GM21360 (cell line): ENCODE results near the gene ZBTB39.
"Not testable (repeated sequence)": the region's sequence is repeated elsewhere in the genome, so short reads cannot be mapped to it uniquely, and the experiment has no call there.

ENCODE experiments used
- ATAC-seq: cut with Tn5 transposase; IDR thresholded peaks from one replicate; pipeline ENCODE4 v1.9.1; 2021; ENCODE audit warnings: mild to moderate bottlenecking, moderate library complexity; ENCODE audit not compliant: unreplicated experiment

ZBTB39 gene

GRCh38 chr12:56982578-56983236 lies 23.6 kb downstream of the ZBTB39 start:
- ATAC-seq: not testable (repeated sequence)

GRCh38 chr12:56980941-56981530 lies 25.3 kb downstream of the ZBTB39 start:
- ATAC-seq: no peak

GRCh38 chr12:56980268-56980667 lies 26.1 kb downstream of the ZBTB39 start:
- no peak for ATAC-seq

- no peak for ATAC-seq
Observed at GRCh38 chr12:56979628-56980027, 26.7 kb downstream of the ZBTB39 start.

DNA sequence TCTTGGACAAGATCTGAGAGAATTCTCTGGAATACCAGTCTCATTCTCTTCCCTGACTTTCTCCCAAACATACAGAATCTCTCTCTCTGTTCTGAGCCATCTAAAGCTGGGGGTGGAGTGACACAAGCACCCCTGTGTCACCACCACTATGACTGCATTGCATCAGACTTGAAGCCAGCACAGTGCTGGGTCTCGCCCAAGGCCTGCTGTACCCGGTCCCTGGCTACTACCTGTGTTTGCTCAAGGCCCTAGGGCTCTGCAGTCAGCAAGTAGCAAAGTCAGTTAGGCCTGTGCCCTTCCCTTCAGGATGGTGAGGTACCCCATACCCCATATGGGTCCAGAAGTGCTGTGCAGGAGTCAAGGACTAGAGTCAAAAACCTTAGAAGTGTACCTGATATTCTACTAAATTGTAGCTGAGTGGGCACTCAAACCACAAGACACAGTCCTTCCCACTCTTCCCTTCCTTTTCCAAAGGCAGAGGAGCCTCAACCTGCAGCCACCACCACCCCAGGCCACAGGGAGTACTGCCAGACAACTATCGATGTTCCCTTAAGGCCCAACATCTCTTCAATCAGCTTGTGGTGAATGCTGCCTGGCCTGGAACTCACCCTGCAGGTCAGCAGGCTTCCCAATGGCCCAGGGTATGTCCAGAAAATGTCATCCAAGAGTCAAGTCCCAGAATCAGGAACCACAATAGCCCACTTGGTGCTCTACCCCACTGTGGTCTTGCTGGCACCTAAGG lies 27.8 kb downstream of the ZBTB39 start:
- ATAC-seq: no peak

GRCh38 chr12:56977361-56977760 lies 29.0 kb downstream of the ZBTB39 start:
- ATAC-seq: not testable (repeated sequence)

GRCh38 chr12:56974224-56974623 lies 32.1 kb downstream of the ZBTB39 start:
- not testable (repeated sequence) for ATAC-seq

DNA sequence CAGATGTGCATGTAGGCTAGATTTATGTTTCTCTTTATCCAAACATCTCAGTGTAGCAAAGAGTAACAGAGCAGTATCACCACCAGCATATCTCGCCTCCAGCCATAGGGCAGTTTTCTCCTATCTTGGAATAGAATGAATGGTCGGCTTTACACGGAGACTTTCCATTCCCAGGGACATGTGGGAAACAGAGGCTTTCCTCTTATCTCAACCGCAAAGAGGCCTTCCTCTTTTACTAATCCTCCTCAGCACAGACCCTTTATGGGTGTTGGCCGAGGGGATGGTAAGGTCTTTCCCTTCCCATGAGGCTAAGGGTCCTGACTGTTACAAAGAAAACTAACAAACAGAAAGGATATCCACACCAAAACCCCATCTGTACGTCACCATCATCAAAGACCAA lies 37.4 kb downstream of the ZBTB39 start:
- not testable (repeated sequence) for ATAC-seq

GRCh38 chr12:56965997-56966642 lies 40.2 kb downstream of the ZBTB39 start:
- ATAC-seq: not testable (repeated sequence)

- ATAC-seq: not testable (repeated sequence)
Observed at GRCh38 chr12:56965124-56965523, 41.2 kb downstream of the ZBTB39 start.

DNA sequence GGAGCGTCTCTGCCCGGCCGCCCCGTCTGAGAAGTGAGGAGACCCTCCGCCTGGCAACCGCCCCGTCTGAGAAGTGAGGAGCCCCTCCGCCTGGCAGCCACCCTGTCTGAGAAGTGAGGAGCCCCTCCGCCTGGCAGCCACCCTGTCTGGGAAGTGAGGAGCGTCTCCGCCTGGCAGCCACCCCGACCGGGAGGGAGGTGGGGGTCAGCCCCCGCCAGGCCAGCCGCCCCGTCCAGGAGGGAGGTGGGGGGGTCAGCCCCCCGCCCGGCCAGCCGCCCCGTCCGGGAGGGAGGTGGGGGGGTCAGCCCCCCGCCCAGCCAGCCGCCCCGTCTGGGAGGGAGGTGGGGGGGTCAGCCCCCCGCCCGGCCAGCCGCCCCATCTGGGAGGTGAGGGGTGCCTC lies 42.8 kb downstream of the ZBTB39 start:
- not testable (repeated sequence) for ATAC-seq

- not testable (repeated sequence) for ATAC-seq
Observed at GRCh38 chr12:56962247-56962646, 44.1 kb downstream of the ZBTB39 start.

DNA sequence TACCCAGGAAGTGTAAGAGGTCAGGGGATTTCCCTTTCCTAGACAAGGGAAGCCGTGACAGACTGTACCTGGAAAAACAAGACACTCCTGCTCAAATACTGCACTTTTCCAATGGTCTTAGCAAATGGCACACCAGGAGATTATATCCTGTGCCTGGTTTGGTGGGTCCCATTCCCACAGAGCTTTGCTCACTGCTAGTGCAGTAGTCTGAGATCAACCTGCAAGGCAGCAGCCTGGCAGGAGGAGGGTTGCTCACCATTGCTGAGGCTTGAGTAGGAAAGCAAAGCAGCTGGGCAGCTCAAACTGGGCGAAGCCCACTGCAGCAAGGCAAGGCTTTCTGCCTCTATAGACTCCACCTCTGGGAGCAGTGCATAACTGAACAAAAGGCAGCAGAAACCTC lies 47.9 kb downstream of the ZBTB39 start:
- ATAC-seq: no peak

- ATAC-seq: no peak
Observed at GRCh38 chr12:56957229-56958052, 48.9 kb downstream of the ZBTB39 start, which contains the start of gene RDH16. TSS of gene RDH16 (minus strand) at chr12:56957608. CDS start at chr12:56957462, 146 bp downstream.

DNA sequence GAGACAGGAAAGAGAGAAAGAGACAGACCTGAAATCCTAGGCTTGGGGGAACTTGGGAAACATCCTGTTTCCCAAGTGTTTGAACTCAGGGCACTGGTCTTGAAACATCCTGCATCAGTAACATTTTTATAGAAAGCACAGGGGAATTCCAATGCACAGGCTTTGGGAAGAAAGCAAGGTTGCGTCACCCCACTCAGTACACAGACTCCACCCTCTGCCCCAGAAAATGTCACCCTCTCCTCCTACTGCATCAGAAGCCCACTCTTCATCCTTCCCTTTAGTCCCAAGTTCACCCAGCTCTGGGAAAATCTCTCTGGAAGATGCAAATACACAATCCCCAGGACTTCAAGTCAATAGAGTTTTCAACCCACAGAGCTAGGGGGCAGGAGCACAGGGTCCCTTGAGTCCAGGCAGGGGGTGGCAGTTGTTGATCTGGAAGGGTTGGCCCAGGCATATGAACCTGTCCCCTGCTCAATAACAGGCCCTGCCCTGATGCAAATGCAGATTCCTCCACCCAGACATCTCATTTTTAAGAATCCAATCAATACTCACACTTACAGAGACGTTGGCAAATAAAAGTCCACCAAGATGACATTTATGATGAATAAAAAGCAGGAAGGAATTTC lies 50.6 kb downstream of the ZBTB39 start:
- no peak for ATAC-seq

DNA sequence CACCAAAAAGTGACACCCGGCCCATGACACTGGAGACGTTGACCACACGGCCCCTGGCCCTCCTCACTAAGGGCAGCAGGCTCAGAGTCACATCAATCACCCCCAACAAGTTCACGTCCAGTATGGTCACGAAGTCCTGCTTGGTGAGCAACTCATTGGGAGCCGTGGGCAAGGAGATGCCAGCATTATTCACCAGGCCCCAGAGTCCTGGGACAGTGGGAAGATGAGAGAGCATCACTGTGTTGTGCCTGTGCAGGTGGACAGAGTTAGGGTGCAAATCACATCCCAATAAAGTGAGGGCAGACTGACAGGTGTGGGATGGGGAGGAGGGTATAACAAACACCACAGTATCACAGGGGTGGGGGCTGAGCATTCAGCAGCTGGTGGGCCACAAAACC lies 51.4 kb downstream of the ZBTB39 start:
- no peak for ATAC-seq

DNA sequence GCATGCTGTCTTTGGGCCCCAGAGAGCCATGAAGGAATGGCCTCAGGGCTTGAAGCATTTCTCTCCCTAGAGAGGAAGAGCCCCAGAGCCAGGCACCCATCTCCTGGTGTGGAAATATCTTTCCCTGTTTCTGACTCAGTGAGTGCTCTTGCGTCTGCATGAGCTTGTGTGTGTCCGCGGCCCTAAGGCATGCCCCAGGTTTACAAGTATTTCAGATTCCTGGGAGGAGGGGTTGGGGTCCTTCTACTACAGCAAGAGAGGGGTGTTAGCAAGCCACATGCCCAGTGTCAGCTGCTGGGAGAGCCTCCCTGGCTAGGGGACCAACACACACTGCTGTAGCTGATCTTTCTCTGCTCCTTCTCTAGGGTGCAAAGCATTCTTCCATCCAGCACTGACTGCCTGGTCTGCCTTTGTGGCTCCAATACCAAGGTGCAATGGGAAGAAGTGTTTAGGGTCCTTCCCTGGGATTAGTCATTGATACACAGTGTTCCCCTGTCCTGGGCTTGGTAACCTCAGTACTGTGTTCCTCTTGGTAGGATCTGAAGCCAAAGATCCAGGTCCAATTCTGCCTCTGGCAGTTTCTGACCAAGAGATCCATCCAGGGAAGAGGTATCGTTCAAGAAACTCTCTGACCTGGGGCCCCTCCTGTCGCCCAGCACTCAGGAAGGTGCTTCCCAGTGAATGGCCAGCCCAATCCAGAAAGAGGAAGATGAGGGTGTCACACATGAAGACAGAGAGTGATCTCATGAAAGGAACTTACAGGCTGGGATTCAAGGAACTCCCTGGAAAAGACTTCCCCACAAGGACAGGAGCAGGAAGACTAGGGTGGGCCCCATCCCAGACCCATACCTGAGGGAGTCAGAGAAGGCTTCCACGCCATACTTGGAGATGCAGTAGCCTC lies 52.0 kb downstream of the ZBTB39 start:
- ATAC-seq: no peak

DNA sequence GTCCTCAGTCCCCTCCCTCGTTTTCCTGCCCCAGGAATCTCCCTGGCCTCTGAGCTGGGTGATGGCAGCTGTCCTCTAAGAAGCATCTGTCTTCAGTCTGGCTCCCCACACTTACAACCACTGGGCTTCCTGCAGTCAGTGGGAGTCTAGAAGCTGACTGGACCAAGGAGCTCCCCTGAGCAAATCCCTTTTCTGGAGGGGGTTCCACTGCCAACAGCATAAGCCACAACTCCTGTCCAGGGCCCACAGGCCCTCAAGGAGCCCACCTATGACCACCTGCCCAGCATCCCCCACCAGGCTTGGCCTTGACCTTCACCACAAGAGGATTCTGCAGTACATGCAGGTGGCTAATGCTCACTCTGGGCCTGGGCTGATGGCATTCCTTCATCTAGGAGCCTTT lies 53.0 kb downstream of the ZBTB39 start:
- ATAC-seq: no peak
